GM12878 (cell line): ENCODE results near the gene SH2D3A. TPM values are rescaled to one million over a fixed set of nuclear protein-coding genes. Genes with fewer than 3 reads are reported as not detected.

Source experiments
- ATAC-seq: fragments of 200-7000 bp; cut with Tn5 transposase; 3 replicates; pipeline ENCODE4 v1.9.1; 2020; ENCODE audit warnings: mild to moderate bottlenecking, moderate library complexity
- BruUV-seq: library from RNA; stranded (reverse); fragments of 400-500 nt; replicated peaks from 2 replicates; lab custom pipeline; 2021; lab: Mats Ljungman, UMichigan
- CTCF ChIA-PET: fragments of 300-600 bp; sonication (Branson Sonifier 250); formaldehyde crosslinking; extraction: SDS; loops from one replicate; lab custom pipeline; 2021; ENCODE audit warnings: inconsistent platforms; lab: Yijun Ruan, JAX
- POLR2A ChIA-PET: fragments of 350-600 bp; formaldehyde crosslinking; extraction: SDS; loops from one replicate; lab custom pipeline; 2021; ENCODE audit warnings: inconsistent platforms; lab: Charles Lee
- RAD21 ChIA-PET: fragments of 300-600 bp; sonication (Branson Sonifier 250); formaldehyde crosslinking; loops from one replicate; lab custom pipeline; 2023; ENCODE audit warnings: antibody characterized with exemption; ENCODE audit not compliant: unreplicated experiment; lab: Charles Lee
- SMC1A ChIA-PET: fragments of 300-600 bp; sonication (Branson Sonifier 250); formaldehyde crosslinking; loops from one replicate; lab custom pipeline; 2023; ENCODE audit not compliant: unreplicated experiment, uncharacterized antibody; lab: Charles Lee
- DNase-seq: peaks from one replicate; pipeline ENCODE4 v3.0.0-alpha.2; 2011; ENCODE audit warnings: low read depth, low spot score
- FAIRE-seq: peaks from 3 replicates; lab custom pipeline; 2011; peaks lifted over from hg19 to GRCh38; lab: Jason Lieb, UNC
- H2AFZ ChIP-seq: 2 replicates; pipeline ENCODE4 v1.6.0; 2011; ENCODE audit warnings: low read depth, low read length, control low read depth; ENCODE audit not compliant: control insufficient read depth
- H3K27ac ChIP-seq: 2 replicates; pipeline ENCODE4 v1.5.1; 2011; ENCODE audit warnings: control low read depth; ENCODE audit not compliant: control insufficient read depth, insufficient read depth
- H3K27me3 ChIP-seq, 2 experiments: replicated peaks in 1 of 2; 2 replicates each; pipeline versions ENCODE4 v1.6.0 to v1.6.1; 2011; ENCODE audit warnings: low read length in 1 of 2; ENCODE audit not compliant: control insufficient read depth in 2 of 2, insufficient read depth in 2 of 2
- H3K36me3 ChIP-seq, 2 experiments: 2 replicates each; pipeline ENCODE4 v1.5.1; 2011; ENCODE audit warnings: low read length in 1 of 2; ENCODE audit not compliant: control insufficient read depth in 2 of 2, insufficient read depth in 2 of 2
- H3K4me1 ChIP-seq: 2 replicates; pipeline ENCODE4 v1.6.1; 2011; ENCODE audit warnings: mild to moderate bottlenecking, low read length, moderate library complexity, mixed read lengths; ENCODE audit not compliant: control insufficient read depth, insufficient read depth
- H3K4me2 ChIP-seq: 2 replicates; pipeline ENCODE4 v1.6.0; 2011; ENCODE audit warnings: control low read depth; ENCODE audit not compliant: control insufficient read depth, insufficient read depth
- H3K4me3 ChIP-seq: fragments of 200-600 bp; sonication (generic); 2 replicates; pipeline ENCODE4 v1.5.1; 2016
- H3K79me2 ChIP-seq: 2 replicates; pipeline ENCODE4 v1.6.0; 2011; ENCODE audit warnings: low read length; ENCODE audit not compliant: control insufficient read depth, insufficient read depth
- H3K9ac ChIP-seq: 2 replicates; pipeline ENCODE4 v1.8.0; 2011; ENCODE audit warnings: low read length, control low read depth, mixed read lengths; ENCODE audit not compliant: control insufficient read depth, insufficient read depth
- H3K9me3 ChIP-seq: replicated peaks from 3 replicates; pipeline ENCODE4 v1.5.1; 2011; ENCODE audit warnings: mild to moderate bottlenecking, low read length; ENCODE audit not compliant: control insufficient read depth, insufficient read depth
- H4K20me1 ChIP-seq: 2 replicates; pipeline ENCODE4 v1.6.0; 2011; ENCODE audit not compliant: control insufficient read depth, insufficient read depth
- CBFB ChIP-seq: IDR thresholded peaks from 2 replicates; pipeline ENCODE4 v1.6.1; 2016; ENCODE audit warnings: antibody characterized with exemption, low read depth
- CREM ChIP-seq: IDR thresholded peaks from 2 replicates; pipeline ENCODE4 v1.6.1; 2014; ENCODE audit warnings: antibody characterized with exemption, low read depth
- DPF2 ChIP-seq: fragments of 450-650 bp; IDR thresholded peaks from 2 replicates; pipeline ENCODE4 v1.6.1; 2017; ENCODE audit warnings: mild to moderate bottlenecking
- EED ChIP-seq: sonication (generic); IDR thresholded peaks from 2 replicates; pipeline ENCODE4 v1.6.1; 2016; ENCODE audit warnings: antibody characterized with exemption, low read depth
- HCFC1 ChIP-seq: fragments of 150-350 bp; IDR thresholded peaks from 2 replicates; pipeline ENCODE4 v1.6.1; 2014; ENCODE audit warnings: low read length
- HDAC2 ChIP-seq: fragments of 200-600 bp; sonication (generic); IDR thresholded peaks from 2 replicates; pipeline ENCODE4 v1.6.1; 2017
- HDAC6 ChIP-seq: fragments of 200-600 bp; sonication (generic); IDR thresholded peaks from one replicate; pipeline ENCODE4 v1.8.0; 2017; ENCODE audit warnings: antibody characterized with exemption; ENCODE audit not compliant: unreplicated experiment
- HDGF ChIP-seq: fragments of 450-650 bp; IDR thresholded peaks from 2 replicates; pipeline ENCODE4 v1.6.1; 2016; ENCODE audit warnings: antibody characterized with exemption
- NBN ChIP-seq: fragments of 450-650 bp; IDR thresholded peaks from 2 replicates; pipeline ENCODE4 v1.6.1; 2016
- POLR2A ChIP-seq: IDR thresholded peaks from 2 replicates; pipeline ENCODE4 v1.6.1; 2011; ENCODE audit warnings: low read depth, mild to moderate bottlenecking, low read length
- POLR2AphosphoS5 ChIP-seq: IDR thresholded peaks from 2 replicates; pipeline ENCODE4 v1.6.1; 2011; ENCODE audit warnings: mild to moderate bottlenecking, low read length, inconsistent platforms
- SIN3A ChIP-seq: IDR thresholded peaks from 2 replicates; pipeline ENCODE4 v1.6.1; 2012; ENCODE audit warnings: low read depth, low read length, improper control_type of control experiment
- SIX5 ChIP-seq: IDR thresholded peaks from 2 replicates; pipeline ENCODE4 v1.6.1; 2011; ENCODE audit warnings: mild to moderate bottlenecking, low read depth, low read length, moderate library complexity; ENCODE audit not compliant: severe bottlenecking
- SMAD1 ChIP-seq: fragments of 450-650 bp; IDR thresholded peaks from 2 replicates; pipeline ENCODE4 v1.6.1; 2018; ENCODE audit warnings: mild to moderate bottlenecking, low read depth; ENCODE audit not compliant: partially characterized antibody
- SREBF1 ChIP-seq: IDR thresholded peaks from 2 replicates; pipeline ENCODE4 v1.6.1; 2012; ENCODE audit warnings: mild to moderate bottlenecking, low read length
- SREBF2 ChIP-seq: IDR thresholded peaks from 2 replicates; pipeline ENCODE4 v1.6.1; 2012; ENCODE audit warnings: mild to moderate bottlenecking, low read length
- ZNF384 ChIP-seq: IDR thresholded peaks from 2 replicates; pipeline ENCODE4 v1.6.1; 2012; ENCODE audit warnings: low read depth, mild to moderate bottlenecking, low read length, improper control_type of control experiment, borderline replicate concordance
- WGBS: methylation state at CpG from one replicate; pipeline ENCODE4 v1.1.6; 2016; ENCODE audit warnings: low lambda C conversion rate; ENCODE audit not compliant: insufficient replicate concordance, insufficient coverage; ENCODE audit errors: missing lambda C conversion rate; 5-methylcytosine and 5-hydroxymethylcytosine counted together
- in situ Hi-C: fragments of 300-500 bp; cut with MboI; formaldehyde crosslinking; loops from 9 replicates; pipeline ENCODE4 v1.14.3; 2018; ENCODE audit warnings: mixed read lengths
- intact Hi-C: fragments of 100-400 bp; cut with micrococcal nuclease; formaldehyde crosslinking; loops from one replicate; pipeline ENCODE4 v1.14.2; 2022; ENCODE audit not compliant: unreplicated experiment
- polyA plus RNA-seq, 11 experiments: library from polyadenylated mRNA; depleted of rRNA in 4 of 11; unstranded in 6 of 11; stranded (reverse) in 5 of 11; fragments of >200 nt; fragmentation: Nextera tagmentation in 4 of 11; fragmentation: Illumina TruSeq in 1 of 11; extraction: Ambion mirVana in 4 of 11; extraction: Trizol in 1 of 11; gene quantifications; 1 replicate in 1 of 11; 2 replicates in 10 of 11; pipeline versions ENCODE4 v1.2.1 to v1.2.3, GENCODE V29; 2011 to 2016; ENCODE audit warnings: inconsistent platforms in 2 of 11, missing spikeins in 2 of 11, low read depth in 1 of 11
- total RNA-seq, 4 experiments: library from RNA; depleted of rRNA in 3 of 4; stranded (reverse); fragments of >200 nt in 3 of 4; fragmentation: Illumina TruSeq in 1 of 4; extraction: Trizol in 1 of 4; gene quantifications; 2 replicates each; pipeline versions ENCODE4 v1.2.1 to v1.2.3, GENCODE V29; 2013 to 2021
- TF ChIP-seq, protein P1 (sequence below): fragments of 450-650 bp; IDR thresholded peaks from 2 replicates; pipeline ENCODE4 v1.6.1; 2017; ENCODE audit warnings: antibody characterized with exemption, mild to moderate bottlenecking, moderate library complexity
- TF ChIP-seq, protein P2 (sequence below): fragments of 150-350 bp; IDR thresholded peaks from 2 replicates; pipeline ENCODE4 v1.6.1; 2014; ENCODE audit warnings: mild to moderate bottlenecking, low read depth, low read length
- TF ChIP-seq, protein P3 (sequence below): fragments of 450-650 bp; formaldehyde crosslinking; IDR thresholded peaks from 2 replicates; pipeline ENCODE4 v1.5.0; 2022; ENCODE audit warnings: mild to moderate bottlenecking, missing genetic modification characterization

SH2D3A gene
- total and polyA plus RNA-seq, 10 of the 15 experiments (the other 5 are each of a cell fraction or from before 2014, with no cell fraction given) = 0.77 to 24.4 (median 9.5) TPM

DNA sequence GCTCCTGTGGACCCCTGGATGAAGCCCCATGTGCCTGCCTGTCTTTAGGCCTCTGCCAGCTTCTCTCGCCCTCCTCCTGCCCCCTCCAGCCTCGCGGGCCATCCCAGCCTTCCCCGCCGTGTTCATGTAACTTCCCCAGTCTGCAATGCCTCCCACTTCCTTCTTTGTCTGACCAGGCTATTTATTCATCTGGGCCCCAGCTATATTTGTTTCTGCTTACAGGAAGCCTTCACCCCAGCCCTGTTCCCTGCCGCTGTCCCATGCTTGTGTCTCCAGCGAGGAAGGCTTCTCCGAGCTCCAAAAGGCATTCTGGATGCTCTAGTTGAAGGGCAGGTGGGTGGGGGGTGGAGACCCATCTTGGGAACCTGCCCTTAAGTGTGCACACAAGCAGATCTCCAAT is 38.9 kb downstream of the SH2D3A start:
- H3K9me3 ChIP-seq = no peaks in the 10 kb centered on the region
- no peaks in the 10 kb centered on the region for H3K79me2 ChIP-seq
- peak overlapping the region; percentile 80 for H3K4me2 ChIP-seq
- ChIA-PET CTCF (interaction anchor here (1.0 to 2.9 kb wide), 5 partner anchors 9 to 210 kb away, joined by 3 to 14 read pairs (median 4); partner anchors contain the start of gene GPR108), POLR2A (interaction anchor here (0.5 to 2.2 kb wide), 11 partner anchors 9 to 670 kb away, joined by 3 to 11 read pairs (median 4); partner anchors contain the start of genes GPR108 and VAV1), RAD21 (interaction anchor here (0.6 to 1.8 kb wide), 8 partner anchors 9 to 371 kb away, joined by 3 to 6 read pairs (median 4); partner anchors contain the start of gene GPR108), SMC1A (interaction anchor here (0.6 to 2.0 kb wide), 14 partner anchors 9 to 176 kb away, joined by 3 to 9 read pairs (median 4); partner anchors contain the start of gene GPR108)
- peak; percentile 98 for FAIRE-seq
- H3K4me3 ChIP-seq = peak overlapping the region; percentile 18; the same call in 1 of the 2 replicates
- H3K27ac ChIP-seq = peak overlapping the region; percentile 63
- BruUV-seq = no TSS peak
- 0 out of 2 replicates have a peak overlapping the region, but pooled peaks have one; percentile 25 for H3K9ac ChIP-seq
- in situ Hi-C loops (no loop called here), intact Hi-C loops (no loop called here)
- 3% methylated on average over 8 of the region's 8 CpGs for WGBS
- no peaks in the 10 kb centered on the region; a peak in 2 of 4 replicates for H3K36me3 ChIP-seq
- H3K4me1 ChIP-seq = peaks cover 17% of the 10 kb centered on the region
- no peaks in the 10 kb centered on the region for H3K27me3 ChIP-seq
- ATAC-seq = peak; percentile 78
- no peak for DNase-seq
- peak overlapping the region; percentile 59 for H2AFZ ChIP-seq
- H4K20me1 ChIP-seq = no peaks in the 10 kb centered on the region
- TF ChIP-seq, protein P1, sequence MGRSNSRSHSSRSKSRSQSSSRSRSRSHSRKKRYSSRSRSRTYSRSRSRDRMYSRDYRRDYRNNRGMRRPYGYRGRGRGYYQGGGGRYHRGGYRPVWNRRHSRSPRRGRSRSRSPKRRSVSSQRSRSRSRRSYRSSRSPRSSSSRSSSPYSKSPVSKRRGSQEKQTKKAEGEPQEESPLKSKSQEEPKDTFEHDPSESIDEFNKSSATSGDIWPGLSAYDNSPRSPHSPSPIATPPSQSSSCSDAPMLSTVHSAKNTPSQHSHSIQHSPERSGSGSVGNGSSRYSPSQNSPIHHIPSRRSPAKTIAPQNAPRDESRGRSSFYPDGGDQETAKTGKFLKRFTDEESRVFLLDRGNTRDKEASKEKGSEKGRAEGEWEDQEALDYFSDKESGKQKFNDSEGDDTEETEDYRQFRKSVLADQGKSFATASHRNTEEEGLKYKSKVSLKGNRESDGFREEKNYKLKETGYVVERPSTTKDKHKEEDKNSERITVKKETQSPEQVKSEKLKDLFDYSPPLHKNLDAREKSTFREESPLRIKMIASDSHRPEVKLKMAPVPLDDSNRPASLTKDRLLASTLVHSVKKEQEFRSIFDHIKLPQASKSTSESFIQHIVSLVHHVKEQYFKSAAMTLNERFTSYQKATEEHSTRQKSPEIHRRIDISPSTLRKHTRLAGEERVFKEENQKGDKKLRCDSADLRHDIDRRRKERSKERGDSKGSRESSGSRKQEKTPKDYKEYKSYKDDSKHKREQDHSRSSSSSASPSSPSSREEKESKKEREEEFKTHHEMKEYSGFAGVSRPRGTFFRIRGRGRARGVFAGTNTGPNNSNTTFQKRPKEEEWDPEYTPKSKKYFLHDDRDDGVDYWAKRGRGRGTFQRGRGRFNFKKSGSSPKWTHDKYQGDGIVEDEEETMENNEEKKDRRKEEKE = no peak
- TF ChIP-seq HDGF = peak; percentile 45; the same call in 1 of the 2 replicates
- TF ChIP-seq CBFB = no peak
- TF ChIP-seq HDAC2 = no peak
- TF ChIP-seq, protein P2, sequence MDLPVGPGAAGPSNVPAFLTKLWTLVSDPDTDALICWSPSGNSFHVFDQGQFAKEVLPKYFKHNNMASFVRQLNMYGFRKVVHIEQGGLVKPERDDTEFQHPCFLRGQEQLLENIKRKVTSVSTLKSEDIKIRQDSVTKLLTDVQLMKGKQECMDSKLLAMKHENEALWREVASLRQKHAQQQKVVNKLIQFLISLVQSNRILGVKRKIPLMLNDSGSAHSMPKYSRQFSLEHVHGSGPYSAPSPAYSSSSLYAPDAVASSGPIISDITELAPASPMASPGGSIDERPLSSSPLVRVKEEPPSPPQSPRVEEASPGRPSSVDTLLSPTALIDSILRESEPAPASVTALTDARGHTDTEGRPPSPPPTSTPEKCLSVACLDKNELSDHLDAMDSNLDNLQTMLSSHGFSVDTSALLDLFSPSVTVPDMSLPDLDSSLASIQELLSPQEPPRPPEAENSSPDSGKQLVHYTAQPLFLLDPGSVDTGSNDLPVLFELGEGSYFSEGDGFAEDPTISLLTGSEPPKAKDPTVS = no peak
- TF ChIP-seq CREM = no peak
- no peak for TF ChIP-seq SREBF2
- TF ChIP-seq, protein P3, sequence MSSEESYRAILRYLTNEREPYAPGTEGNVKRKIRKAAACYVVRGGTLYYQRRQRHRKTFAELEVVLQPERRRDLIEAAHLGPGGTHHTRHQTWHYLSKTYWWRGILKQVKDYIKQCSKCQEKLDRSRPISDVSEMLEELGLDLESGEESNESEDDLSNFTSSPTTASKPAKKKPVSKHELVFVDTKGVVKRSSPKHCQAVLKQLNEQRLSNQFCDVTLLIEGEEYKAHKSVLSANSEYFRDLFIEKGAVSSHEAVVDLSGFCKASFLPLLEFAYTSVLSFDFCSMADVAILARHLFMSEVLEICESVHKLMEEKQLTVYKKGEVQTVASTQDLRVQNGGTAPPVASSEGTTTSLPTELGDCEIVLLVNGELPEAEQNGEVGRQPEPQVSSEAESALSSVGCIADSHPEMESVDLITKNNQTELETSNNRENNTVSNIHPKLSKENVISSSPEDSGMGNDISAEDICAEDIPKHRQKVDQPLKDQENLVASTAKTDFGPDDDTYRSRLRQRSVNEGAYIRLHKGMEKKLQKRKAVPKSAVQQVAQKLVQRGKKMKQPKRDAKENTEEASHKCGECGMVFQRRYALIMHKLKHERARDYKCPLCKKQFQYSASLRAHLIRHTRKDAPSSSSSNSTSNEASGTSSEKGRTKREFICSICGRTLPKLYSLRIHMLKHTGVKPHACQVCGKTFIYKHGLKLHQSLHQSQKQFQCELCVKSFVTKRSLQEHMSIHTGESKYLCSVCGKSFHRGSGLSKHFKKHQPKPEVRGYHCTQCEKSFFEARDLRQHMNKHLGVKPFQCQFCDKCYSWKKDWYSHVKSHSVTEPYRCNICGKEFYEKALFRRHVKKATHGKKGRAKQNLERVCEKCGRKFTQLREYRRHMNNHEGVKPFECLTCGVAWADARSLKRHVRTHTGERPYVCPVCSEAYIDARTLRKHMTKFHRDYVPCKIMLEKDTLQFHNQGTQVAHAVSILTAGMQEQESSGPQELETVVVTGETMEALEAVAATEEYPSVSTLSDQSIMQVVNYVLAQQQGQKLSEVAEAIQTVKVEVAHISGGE = no peak
- TF ChIP-seq SIX5 = no peak
- no peak for TF ChIP-seq HDAC6
- TF ChIP-seq SMAD1 = no peak
- TF ChIP-seq SIN3A = no peak
- peak; percentile 52; the same call in 1 of the 2 replicates for TF ChIP-seq DPF2
- TF ChIP-seq POLR2AphosphoS5 = no peak
- TF ChIP-seq POLR2A = peak; percentile 38; the same call in 1 of the 2 replicates
- TF ChIP-seq SREBF1 = no peak
- peak; percentile 57; the same call in 1 of the 2 replicates for TF ChIP-seq EED
- no peak for TF ChIP-seq ZNF384
- no peak for TF ChIP-seq HCFC1
- no peak; the same call in 1 of the 2 replicates for TF ChIP-seq NBN
